ENCODE data around the gene AQP12A. TPM values are rescaled to one million over a fixed set of nuclear protein-coding genes. Genes with fewer than 3 reads are reported as not detected.

AQP12A gene
- total RNA-seq, 4 donors from 2014 or later: not detected

- ATAC-seq (ENCODE audit: low FRiP score): no peak
- no peak for TF ChIP-seq CTCF (IDR thresholded peaks at IDR 0.05)
- no peak for DNase-seq (ENCODE audit: low spot score)
These were observed 48.1 kb downstream of the AQP12A start for GRCh38 chr2:240739797-240740196.

GRCh38 chr2:240741091-240741490 is 49.4 kb downstream of the AQP12A start:
- ATAC-seq (ENCODE audit: low FRiP score) (no peak), DNase-seq (ENCODE audit: low spot score) (no peak)
- TF ChIP-seq CTCF (IDR thresholded peaks at IDR 0.05): no peak

GRCh38 chr2:240742602-240743095 is 51.0 kb downstream of the AQP12A start:
- ATAC-seq (ENCODE audit: low FRiP score) (no peak), DNase-seq (ENCODE audit: low spot score) (no peak)
- no peak for TF ChIP-seq CTCF (IDR thresholded peaks at IDR 0.05)

GRCh38 chr2:240745456-240745855 is 53.8 kb downstream of the AQP12A start:
- TF ChIP-seq CTCF (IDR thresholded peaks at IDR 0.05): no peak
- ATAC-seq (ENCODE audit: low FRiP score) (no peak), DNase-seq (ENCODE audit: low spot score) (no peak)

GRCh38 chr2:240745962-240746361 is 54.3 kb downstream of the AQP12A start:
- no peak for TF ChIP-seq CTCF (IDR thresholded peaks at IDR 0.05)
- DNase-seq (ENCODE audit: low spot score): no peak
- no peak for ATAC-seq (ENCODE audit: low FRiP score)

- no peak for TF ChIP-seq CTCF (IDR thresholded peaks at IDR 0.05)
- ATAC-seq (ENCODE audit: low FRiP score): no peak
These were observed 55.0 kb downstream of the AQP12A start for GRCh38 chr2:240746671-240747070.

GRCh38 chr2:240747256-240747655 is 55.6 kb downstream of the AQP12A start:
- ATAC-seq (ENCODE audit: low FRiP score): no peak
- DNase-seq (ENCODE audit: low spot score): no peak
- no peak for TF ChIP-seq CTCF (IDR thresholded peaks at IDR 0.05)

More at GRCh38 chr2:240746671-240747070, 55.0 kb downstream of the AQP12A start:
- no peak for DNase-seq (ENCODE audit: low spot score)

Small RNA genes within 50 kb of the gene (small RNA-seq; reads per million reads assigned to genes)
- gene AC011298.3: not detected

Other genes with a start within 250 kb of the AQP12A start
- 10 to 100 TPM in 3 of 4 donors, 1 to 10 TPM in 1; 8.3 to 23.2 (median 16.7) TPM for gene ANKMY1, start 133.9 kb upstream of the AQP12A start, total RNA-seq
- 1 to 10 TPM; 3.3 to 5.5 (median 4.7) TPM for gene DUSP28, start 131.5 kb upstream of the AQP12A start, total RNA-seq
- 10 to 100 TPM; 41.6 to 97.4 (median 71.8) TPM for gene RNPEPL1, start 123.4 kb upstream of the AQP12A start, total RNA-seq
- gene CAPN10, start 105.1 kb upstream of the AQP12A start, total RNA-seq: 10 to 100 TPM; 11.6 to 22.6 (median 17.7) TPM
- 1 to 10 TPM; 1.3 to 2.4 (median 1.9) TPM for gene GPR35, start 66.4 kb upstream of the AQP12A start, total RNA-seq
- not detected for gene AQP12B, start 9.0 kb upstream of the AQP12A start, total RNA-seq
- under 1 TPM in 2 of 4 donors, not detected in 2; 0.19 to 0.60 TPM for gene KIF1A, start 128.4 kb downstream of the AQP12A start, total RNA-seq
- gene AGXT, start 177.0 kb downstream of the AQP12A start, total RNA-seq: 1 to 10 TPM in 1 of 4 donors, under 1 TPM in 1, not detected in 2; 0.56 to 1.4 TPM
- not detected for gene MAB21L4, start 204.3 kb downstream of the AQP12A start, total RNA-seq
- gene CROCC2, start 214.5 kb downstream of the AQP12A start, total RNA-seq: under 1 TPM in 2 of 4 donors, not detected in 2; 0.06 to 0.12 TPM